Measurements from ENCODE around the gene CASP8AP2. TPM values are rescaled to one million over a fixed set of nuclear protein-coding genes. Genes with fewer than 3 reads are reported as not detected.

CASP8AP2 gene
- total and polyA plus RNA-seq, 9 of the 15 experiments (the other 6 are each of a cell fraction or from before 2014, with no cell fraction given) = 10.6 to 30.0 (median 19.1) TPM

- DNase-seq (ENCODE audit: extremely low read depth in 1 of 4, low spot score in 3 of 4) (no peak), ATAC-seq (no peak), FAIRE-seq (no peak)
- Histone ChIP-seq H3K36me3 (ENCODE audit: control insufficient read depth, insufficient read depth, low read length) (peaks cover 62% of the 10 kb centered on the region), H3K4me2 (ENCODE audit: insufficient read depth, low read length) (no peak overlapping the region), H3K9ac (ENCODE audit: insufficient read depth in 1 of 2, low read depth in 2 of 2, low read length in 2 of 2) (0 out of 4 replicates have a peak overlapping the region, but pooled peaks of 1 of the 2 experiments have one; percentile 41), H4K20me1 (replicated peaks; ENCODE audit: control insufficient read depth, insufficient read depth, low read length) (no peaks in the 10 kb centered on the region), H2AFZ (ENCODE audit: low read depth, low read length) (no peak overlapping the region), H3K4me1 (replicated peaks in 1 of 2; ENCODE audit: control insufficient read depth in 2 of 2, insufficient read depth in 2 of 2, low read length in 2 of 2) (peaks cover 0 to 14% of the 10 kb centered on the region in 2 experiments; a peak in 2 of 5 replicates), H3K79me2 (ENCODE audit: control insufficient read depth, insufficient read depth, low read length) (peaks cover 68% of the 10 kb centered on the region), H3K27ac (ENCODE audit: extremely low read depth, low read depth, low read length) (no peak overlapping the region), H3K9me1 (ENCODE audit: control insufficient read depth, insufficient read depth, low read length) (no peaks in the 10 kb centered on the region), H3K9me3 (replicated peaks; ENCODE audit: control insufficient read depth, insufficient read depth, low read depth, low read length) (no peaks in the 10 kb centered on the region), H3K4me3 (no peak overlapping the region), H3K27me3 (ENCODE audit: control insufficient read depth in 2 of 2, insufficient read depth in 2 of 2, low read length in 2 of 2) (no peaks in the 10 kb centered on the region)
- ChIA-PET POLR2A (no interaction called here), CTCF (ENCODE audit: low intra/inter-chr PET ratio) (no interaction called here)
- BruUV-seq (replicated peaks) = no TSS peak
- intact Hi-C loops (cut with micrococcal nuclease) = no loop called here
- 84% methylated on average over 12 of the region's 12 CpGs for WGBS (ENCODE audit: insufficient coverage, low coverage, missing lambda C conversion rate)
- in situ Hi-C loops (cut with MboI) = no loop called here
- TF ChIP-seq ZNF830 (CRISPR knock-in tag; IDR thresholded peaks at IDR 0.05) (no peak), BMI1 (IDR thresholded peaks at IDR 0.05; ENCODE audit: low read length) (no peak), ZNF785 (CRISPR knock-in tag; IDR thresholded peaks at IDR 0.05) (no peak), TCF7L2 (IDR thresholded peaks at IDR 0.05; ENCODE audit: low read depth, low read length) (no peak), KLF6 (CRISPR knock-in tag; IDR thresholded peaks at IDR 0.05; ENCODE audit: borderline replicate concordance) (no peak)
Measured at GRCh38 chr6:89834884-89835792, 5.5 kb downstream of the CASP8AP2 start.

All from K562 (cell line).